ENCODE measurements around the gene PHF23.

PHF23 gene

GRCh38 chr17:7196651-7197401 lies 42.4 kb downstream of the PHF23 start:
- DNase-seq: no peak

- no peak for DNase-seq
These were observed 43.3 kb downstream of the PHF23 start for GRCh38 chr17:7195971-7196370.

GRCh38 chr17:7192271-7192937 lies 46.9 kb downstream of the PHF23 start:
- DNase-seq: no peak

- no peak for DNase-seq
These were observed 47.5 kb downstream of the PHF23 start for GRCh38 chr17:7191571-7192270.

- DNase-seq: no peak
These were observed 48.2 kb downstream of the PHF23 start for GRCh38 chr17:7191069-7191468.

GRCh38 chr17:7190276-7190917 lies 48.9 kb downstream of the PHF23 start:
- no peak for DNase-seq

- DNase-seq: peak; percentile 26
These were observed 53.0 kb downstream of the PHF23 start for GRCh38 chr17:7186241-7186640.
